ENCODE measurements around the gene GNLY.

The GNLY gene

DNA sequence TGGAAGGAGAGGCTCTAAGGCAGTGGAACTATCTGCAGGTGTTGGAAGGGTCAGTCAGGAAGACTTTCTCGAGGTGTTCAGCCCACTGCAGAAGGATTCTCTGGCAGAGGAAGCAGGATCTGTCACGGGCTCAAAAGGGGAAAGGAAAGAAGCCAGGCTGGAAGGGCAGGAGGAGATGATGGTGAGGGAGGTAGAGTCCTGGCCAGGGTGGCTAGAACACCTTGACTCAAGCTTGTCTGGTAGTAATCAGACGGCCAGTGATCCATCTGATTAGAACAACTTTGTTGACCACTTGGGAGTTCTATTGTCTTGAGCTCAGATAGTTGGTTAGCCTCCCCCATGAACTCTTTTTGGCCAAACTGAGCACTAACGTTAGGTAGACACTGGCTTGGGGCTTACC, 49.9 kb downstream of the GNLY start:
- no peak for DNase-seq (ENCODE audit: low read depth, low spot score)

DNA sequence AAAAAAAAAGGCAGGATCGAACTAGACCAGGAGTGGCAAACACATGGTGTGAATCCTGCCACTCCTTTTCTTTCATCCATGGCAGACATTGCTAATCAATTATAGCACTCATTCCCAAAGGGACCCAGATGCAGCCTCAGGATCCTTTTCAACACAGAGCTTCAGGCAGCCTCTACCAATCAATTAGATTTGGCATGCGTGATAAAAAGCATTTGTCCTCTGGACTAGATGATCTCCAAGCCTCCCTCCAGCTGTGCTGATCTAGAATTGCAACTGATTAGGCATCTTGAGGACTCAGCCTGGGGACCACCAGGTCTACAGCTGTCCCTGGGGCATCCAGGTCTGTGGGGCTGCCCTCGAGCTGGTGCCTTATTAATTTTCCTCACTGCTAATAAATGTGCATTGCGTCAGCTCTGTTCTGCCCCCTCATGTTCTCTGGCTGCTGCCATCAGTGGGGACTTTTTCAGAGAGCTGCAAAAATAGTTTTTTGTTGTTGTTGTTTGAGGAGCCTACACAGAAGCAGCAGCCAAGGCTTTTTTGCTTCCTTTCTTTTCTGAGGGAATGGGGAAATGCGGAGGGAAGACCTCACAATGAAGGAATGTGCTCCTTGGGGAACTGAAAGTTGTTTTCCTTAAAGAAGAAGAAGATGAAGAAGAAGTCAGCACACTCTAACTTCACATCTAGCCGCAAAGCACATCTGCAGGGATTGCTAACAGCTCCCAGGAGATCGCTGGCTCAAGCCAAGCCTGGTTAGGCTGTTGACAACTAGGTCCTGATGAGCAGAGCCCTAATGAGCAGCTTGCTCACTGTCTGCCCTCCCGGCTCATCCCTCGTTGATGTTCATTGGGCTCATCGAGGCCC, 50.8 kb downstream of the GNLY start:
- no peak for DNase-seq (ENCODE audit: low read depth, low spot score)

DNA sequence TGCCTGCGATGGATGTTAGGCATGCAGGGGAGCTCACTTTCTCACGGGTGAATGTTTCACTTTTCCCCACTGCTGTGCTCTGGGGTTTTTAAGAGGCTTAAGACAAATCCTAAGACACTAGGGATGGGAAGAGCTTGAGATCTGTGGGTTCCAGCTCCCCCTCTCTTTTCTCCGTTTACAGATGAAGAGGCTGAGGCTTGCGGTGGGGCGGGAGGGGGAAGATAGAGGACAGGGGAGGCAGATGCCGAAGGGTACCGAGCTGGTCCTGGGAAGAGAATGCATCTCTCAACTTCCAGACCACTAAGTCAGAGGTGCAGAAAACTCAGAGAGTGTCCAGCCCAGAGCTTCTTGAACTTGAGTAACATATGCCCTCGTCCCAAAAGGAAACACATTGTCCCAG, 51.5 kb downstream of the GNLY start:
- no peak for DNase-seq (ENCODE audit: low read depth, low spot score)

DNA sequence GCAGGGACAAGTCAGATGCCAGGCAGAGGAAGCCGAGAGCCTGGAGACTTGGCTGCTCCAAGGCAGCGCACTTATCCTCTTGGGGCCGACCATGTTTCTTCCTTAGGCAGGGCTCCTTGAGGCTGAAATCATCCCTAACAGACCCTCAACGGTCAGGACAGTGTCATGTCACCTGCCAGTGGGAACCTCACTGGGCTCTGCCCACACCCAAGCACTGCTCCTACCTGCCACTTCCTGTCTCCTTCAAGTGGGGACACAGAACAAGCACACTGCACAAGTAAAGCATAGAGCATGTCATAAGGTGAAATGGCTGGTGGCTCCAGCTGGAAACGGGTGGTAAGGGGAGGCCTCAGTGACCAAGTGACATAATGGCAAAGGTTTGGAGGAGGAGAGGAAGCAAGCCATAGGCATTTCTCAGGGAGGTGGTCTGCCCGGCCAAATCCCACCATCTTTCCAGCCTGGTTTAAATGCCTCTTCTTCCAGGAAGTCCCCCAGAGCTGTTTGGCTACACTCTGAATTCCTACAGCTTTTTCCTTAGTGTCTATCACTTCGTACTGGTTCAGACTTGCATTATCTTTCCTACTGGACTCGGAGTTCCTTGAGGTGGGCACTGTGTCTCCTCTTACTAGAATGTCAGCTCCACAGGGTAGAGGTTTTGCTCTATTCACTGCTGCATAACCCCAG, 52.3 kb downstream of the GNLY start:
- no peak for DNase-seq (ENCODE audit: low read depth, low spot score)

DNA sequence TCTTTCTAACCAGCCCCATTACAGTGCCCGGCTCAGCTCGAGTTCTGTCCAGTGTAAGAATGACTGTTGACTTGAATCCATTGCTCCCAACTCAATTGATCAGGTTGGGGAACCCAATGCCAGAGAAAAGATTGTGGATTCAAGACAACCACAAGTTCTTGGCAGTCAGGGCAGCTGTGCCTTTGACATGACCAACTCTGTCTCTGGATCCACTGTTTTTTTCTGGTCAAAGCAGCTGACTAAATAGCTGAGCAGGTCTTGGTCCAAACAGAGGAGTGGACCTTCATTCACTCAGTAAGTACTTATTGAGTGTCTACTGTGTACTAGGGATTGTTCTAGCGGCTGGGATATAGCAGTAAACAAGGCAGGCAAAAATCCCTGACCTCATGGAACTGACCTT, 53.3 kb downstream of the GNLY start:
- no peak for DNase-seq (ENCODE audit: low read depth, low spot score)

DNA sequence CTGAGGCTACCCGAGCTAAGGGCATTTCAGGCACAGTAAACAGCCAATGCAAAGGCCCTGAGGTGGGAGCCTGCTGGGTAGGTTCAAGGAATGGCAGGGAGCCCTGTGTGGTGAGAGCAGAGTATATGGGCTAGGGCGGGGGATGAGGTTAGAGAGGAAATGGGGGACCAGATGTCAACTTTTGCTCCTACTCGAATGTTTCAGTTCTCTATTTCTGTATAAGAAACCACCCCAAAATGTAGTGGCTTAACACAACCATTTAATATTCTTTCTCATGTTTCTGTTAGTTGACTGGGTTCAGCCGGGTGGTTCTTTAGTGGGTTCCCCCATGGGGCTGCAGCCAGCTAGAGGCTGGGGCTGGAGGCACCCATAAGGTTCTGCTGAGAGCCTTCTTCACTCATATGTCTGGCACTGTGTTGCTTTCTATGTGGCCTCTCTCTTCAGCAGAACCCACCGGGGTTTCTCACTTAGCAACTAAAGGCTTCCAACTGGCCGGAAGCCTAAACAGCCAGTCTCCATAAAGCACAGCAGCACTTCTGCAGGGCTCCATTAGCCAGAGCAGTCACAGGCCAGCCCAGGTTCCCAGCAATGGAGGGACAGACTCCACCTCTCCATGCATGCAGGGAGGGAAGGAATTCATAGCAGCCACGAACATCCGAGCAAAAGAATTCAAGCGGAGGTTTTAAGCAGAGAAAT, 54.0 kb downstream of the GNLY start:
- DNase-seq (ENCODE audit: low read depth, low spot score) = no peak
